GM12875 (cell line): Measurements from ENCODE around the gene GPS1.

Source experiments
- H3K4me3 ChIP-seq: one replicate; pipeline ENCODE4 v1.5.1; 2011; ENCODE audit warnings: low read depth, low read length, control low read depth
- TF ChIP-seq, protein P1 (sequence below): IDR thresholded peaks from 2 replicates; pipeline ENCODE4 v1.5.1; 2011; ENCODE audit warnings: low read depth, mild to moderate bottlenecking, control low read depth, inconsistent platforms, low read length, moderate library complexity, borderline replicate concordance; ENCODE audit not compliant: insufficient read depth

Gene GPS1

DNA sequence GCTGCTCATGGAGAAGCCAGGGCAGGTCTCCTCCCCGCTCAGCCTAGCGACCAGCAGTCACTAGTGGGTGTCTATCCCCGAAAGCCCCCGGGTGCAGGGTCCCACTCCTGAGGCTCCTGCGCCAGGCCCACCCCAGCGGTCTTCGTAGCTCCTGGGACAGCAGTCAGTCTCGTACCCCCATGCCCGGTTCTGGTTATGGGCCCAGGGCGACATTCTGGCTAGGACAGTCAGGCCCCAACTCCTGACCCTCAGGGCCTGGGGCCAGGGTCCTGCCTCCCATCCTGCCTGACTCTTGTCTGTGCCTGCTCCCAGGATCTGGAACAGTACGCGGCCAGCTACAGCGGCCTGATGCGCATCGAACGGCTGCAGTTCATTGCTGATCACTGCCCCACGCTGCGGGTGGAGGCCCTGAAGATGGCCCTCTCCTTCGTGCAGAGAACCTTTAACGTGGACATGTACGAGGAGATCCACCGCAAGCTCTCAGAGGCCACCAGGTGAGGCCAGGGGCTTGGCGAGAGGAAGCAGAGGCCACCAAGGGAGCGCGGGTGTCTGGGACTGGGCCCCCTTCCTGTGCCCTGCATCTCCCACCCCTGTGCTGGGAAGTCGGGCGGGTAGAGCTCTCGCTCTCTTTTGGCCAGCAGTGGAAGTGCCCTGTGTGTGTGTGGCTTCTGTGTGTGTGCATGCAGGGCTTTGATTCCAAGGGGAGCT is 2.0 kb downstream of the GPS1 start:
- H3K4me3 ChIP-seq = no peak overlapping the region
- TF ChIP-seq, protein P1, sequence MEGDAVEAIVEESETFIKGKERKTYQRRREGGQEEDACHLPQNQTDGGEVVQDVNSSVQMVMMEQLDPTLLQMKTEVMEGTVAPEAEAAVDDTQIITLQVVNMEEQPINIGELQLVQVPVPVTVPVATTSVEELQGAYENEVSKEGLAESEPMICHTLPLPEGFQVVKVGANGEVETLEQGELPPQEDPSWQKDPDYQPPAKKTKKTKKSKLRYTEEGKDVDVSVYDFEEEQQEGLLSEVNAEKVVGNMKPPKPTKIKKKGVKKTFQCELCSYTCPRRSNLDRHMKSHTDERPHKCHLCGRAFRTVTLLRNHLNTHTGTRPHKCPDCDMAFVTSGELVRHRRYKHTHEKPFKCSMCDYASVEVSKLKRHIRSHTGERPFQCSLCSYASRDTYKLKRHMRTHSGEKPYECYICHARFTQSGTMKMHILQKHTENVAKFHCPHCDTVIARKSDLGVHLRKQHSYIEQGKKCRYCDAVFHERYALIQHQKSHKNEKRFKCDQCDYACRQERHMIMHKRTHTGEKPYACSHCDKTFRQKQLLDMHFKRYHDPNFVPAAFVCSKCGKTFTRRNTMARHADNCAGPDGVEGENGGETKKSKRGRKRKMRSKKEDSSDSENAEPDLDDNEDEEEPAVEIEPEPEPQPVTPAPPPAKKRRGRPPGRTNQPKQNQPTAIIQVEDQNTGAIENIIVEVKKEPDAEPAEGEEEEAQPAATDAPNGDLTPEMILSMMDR = no peak

DNA sequence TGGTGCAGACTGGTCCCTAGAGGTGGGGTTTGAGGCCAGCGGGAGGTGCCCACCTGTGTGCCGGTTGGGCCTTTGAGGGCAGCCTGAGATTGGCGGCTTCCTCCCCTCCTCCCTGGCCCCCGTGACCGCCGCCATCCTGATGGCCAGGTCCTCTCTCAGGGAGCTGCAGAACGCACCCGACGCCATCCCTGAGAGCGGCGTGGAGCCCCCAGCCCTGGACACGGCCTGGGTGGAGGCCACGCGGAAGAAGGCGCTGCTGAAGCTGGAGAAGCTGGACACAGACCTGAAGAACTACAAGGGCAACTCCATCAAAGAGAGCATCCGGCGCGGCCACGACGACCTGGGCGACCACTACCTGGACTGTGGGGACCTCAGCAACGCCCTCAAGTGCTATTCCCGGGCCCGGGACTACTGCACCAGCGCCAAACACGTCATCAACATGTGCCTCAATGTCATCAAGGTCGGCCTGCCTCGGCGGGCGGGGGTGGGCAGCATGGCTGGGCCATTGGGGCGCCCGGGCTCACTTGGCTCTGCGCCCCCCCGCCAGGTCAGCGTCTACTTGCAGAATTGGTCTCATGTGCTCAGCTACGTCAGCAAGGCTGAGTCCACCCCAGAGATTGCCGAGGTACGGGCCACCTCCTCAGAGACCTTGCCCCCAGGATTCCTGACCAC is 2.8 kb downstream of the GPS1 start:
- H3K4me3 ChIP-seq = no peak overlapping the region
- TF ChIP-seq, protein P1 = no peak

DNA sequence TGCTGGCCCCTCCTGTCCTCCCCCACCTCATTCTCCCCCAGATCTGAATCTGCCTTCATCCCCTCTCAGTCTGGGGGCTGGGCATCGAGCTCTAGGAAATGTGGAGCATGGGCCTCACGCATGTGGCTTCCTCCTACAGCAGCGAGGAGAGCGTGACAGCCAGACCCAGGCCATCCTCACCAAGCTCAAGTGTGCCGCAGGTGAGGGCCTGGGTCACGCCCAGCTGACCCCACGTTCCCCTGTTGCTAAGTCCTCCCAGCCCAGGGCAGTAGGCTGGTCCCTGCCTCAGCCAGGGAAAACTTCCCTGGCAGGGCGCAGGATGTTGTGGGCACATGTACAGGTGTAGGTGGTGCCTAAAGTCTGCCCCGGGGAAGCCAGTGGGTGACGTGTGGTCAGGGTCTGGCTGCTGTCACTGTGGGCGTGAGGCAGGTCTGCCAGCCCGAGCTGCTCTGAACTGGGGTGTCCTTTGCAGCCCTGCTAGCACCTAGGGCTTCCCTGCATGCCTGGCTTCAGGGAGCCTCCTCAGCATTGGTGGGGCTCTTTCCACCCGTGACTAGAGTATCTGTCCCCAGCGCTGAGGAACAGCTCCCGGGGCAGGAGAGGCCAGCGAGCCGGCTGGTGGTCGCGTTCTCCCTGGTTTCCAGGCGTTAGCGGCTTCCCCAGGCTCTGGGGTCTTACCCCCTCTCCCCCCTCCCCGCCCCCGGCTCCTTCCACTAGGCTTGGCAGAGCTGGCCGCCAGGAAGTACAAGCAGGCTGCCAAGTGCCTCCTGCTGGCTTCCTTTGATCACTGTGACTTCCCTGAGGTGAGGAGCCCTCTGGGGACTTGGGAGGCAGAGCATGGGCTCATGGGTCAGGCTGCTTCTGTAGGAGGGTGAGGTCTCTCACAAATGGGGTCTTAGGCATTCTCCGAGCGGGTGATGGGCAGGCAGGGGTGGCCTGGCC is 3.6 kb downstream of the GPS1 start:
- no peak overlapping the region for H3K4me3 ChIP-seq
- TF ChIP-seq, protein P1 = no peak

DNA sequence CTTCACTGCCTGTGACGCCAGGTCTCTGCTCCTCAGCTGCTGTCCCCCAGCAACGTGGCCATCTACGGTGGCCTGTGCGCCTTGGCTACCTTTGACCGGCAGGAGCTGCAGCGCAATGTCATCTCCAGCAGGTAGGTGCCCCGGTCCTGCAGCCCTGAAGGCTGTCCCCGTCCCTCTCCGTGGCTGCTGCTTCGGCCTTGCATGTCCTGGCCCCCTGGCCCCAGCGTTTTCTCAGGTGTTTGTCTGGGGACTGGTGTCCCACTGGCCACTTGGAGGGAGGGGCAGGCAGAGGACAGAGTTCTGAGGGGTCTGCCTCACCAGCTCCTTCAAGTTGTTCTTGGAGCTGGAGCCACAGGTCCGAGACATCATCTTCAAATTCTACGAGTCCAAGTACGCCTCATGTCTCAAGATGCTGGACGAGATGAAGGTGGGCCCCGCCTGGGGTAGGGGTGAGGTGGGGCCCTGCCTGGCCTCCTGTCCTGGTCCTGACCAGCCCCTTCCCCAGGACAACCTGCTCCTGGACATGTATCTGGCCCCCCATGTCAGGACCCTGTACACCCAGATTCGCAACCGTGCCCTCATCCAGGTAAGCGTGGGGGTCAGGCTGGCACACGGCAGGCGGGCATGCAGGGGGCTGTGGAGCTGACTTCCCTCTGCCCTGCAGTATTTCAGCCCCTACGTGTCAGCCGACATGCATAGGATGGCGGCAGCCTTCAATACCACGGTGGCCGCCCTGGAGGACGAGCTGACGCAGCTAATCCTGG is 4.4 kb downstream of the GPS1 start:
- H3K4me3 ChIP-seq = no peak overlapping the region
- TF ChIP-seq, protein P1 = no peak

DNA sequence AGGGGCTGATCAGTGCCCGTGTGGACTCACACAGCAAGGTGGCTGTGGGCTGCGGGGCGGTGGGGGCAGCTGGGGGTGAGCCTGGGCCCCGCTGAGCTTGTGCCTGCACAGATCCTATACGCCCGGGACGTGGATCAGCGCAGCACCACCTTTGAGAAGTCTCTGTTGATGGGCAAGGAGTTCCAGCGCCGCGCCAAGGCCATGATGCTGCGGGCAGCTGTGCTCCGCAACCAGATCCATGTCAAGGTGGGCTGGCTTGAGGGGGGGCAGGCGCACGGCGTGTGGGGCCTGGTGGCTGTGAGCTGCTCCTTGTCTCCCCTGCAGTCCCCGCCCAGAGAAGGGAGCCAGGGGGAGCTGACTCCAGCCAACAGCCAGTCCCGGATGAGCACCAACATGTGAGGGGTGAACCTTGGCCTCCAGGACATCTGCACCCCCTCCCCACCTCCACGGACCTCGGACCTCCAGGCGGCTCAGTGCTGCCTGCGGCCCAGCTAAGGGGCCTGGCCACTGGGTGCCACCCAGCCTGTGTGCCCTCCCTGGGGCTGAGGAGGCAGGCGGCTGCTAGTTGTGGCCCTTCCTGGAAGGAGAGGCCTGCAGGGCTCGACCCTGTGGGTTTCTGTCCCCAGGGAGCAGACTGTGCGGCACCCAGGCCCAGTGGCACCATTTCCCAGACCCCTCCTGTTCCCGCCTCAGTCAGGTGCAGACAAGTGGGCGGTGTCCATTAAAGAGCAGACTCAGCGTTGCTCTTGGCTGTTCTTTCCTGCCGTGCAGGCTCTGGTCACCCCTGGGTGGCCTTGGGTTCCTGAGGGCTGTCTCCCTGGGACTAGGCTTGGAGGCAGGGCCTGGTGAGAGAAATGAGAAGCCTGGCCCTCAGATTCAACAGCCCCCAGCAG is 5.3 kb downstream of the GPS1 start:
- H3K4me3 ChIP-seq = no peak overlapping the region
- TF ChIP-seq, protein P1 = no peak
